Gastrocnemius medialis (tissue), 4 donors: Measurements from ENCODE around the gene LSM14A. TPM values are rescaled to one million over a fixed set of nuclear protein-coding genes. Genes with fewer than 3 reads are reported as not detected.

Source experiments
- ATAC-seq, 2 donors: fragments of 150-250 bp; one replicate each; pipeline ENCODE4 v1.9.1; 2016
- DNase-seq, 2 donors: peaks; one replicate each; pipeline ENCODE4 v3.0.0-alpha.2; 2019
- H3K27ac ChIP-seq, 4 donors: fragments of 200-600 bp; sonication (generic); 1 replicate in 1 of 4; 2 replicates in 3 of 4; pipeline ENCODE4 v1.5.1; 2016 to 2018; ENCODE audit warnings: mild to moderate bottlenecking in 2 of 4, moderate library complexity in 1 of 4
- H3K27me3 ChIP-seq, 3 donors: fragments of 200-600 bp; sonication (generic) in 2 of 3; 1 replicate in 1 of 3; 2 replicates in 2 of 3; pipeline versions ENCODE4 v1.5.1 to v1.6.0; 2016 to 2019; ENCODE audit warnings: mild to moderate bottlenecking in 1 of 3, moderate library complexity in 1 of 3
- H3K36me3 ChIP-seq, 2 donors: fragments of 200-600 bp; sonication (generic) in 1 of 2; one replicate each; pipeline ENCODE4 v1.5.1; 2017 to 2018
- H3K4me1 ChIP-seq, 2 donors: fragments of 200-600 bp; sonication (generic) in 1 of 2; one replicate each; pipeline ENCODE4 v1.5.1; 2016 to 2017; ENCODE audit warnings: mild to moderate bottlenecking in 2 of 2
- H3K4me3 ChIP-seq, 4 donors: fragments of 200-600 bp; sonication (generic) in 3 of 4; 1 replicate in 1 of 4; 2 replicates in 3 of 4; pipeline ENCODE4 v1.5.1; 2016 to 2019; ENCODE audit warnings: mild to moderate bottlenecking in 2 of 4
- H3K9me3 ChIP-seq, 3 donors: fragments of 200-600 bp; sonication (generic) in 2 of 3; 1 replicate in 1 of 3; 2 replicates in 2 of 3; pipeline ENCODE4 v1.5.1; 2016 to 2019
- POLR2A ChIP-seq, 2 donors: fragments of 450-650 bp; IDR thresholded peaks; one replicate each; pipeline ENCODE4 v1.6.1; 2017; ENCODE audit warnings: antibody characterized with exemption in 2 of 2, mild to moderate bottlenecking in 2 of 2, moderate library complexity in 2 of 2
- in situ Hi-C, 4 donors: fragments of 200-750 bp; cut with MboI; loops; one replicate each; pipeline versions ENCODE4 v1.15.0 to v1.8.0; 2017; ENCODE audit warnings: low sequenced_read_pairs in 4 of 4
- intact Hi-C: fragments of 100-400 bp; cut with DNase I; formaldehyde crosslinking; loops from one replicate; pipeline ENCODE4 v1.15.1; 2023; ENCODE audit warnings: low total_unique reads
- total RNA-seq, 4 donors: library from RNA; depleted of rRNA; stranded (reverse); fragments of >200 nt; gene quantifications; one replicate each; pipeline versions ENCODE4 v1.1.0 to v1.2.3, GENCODE V29; 2016
- TF ChIP-seq, protein P1 (sequence below), 5 experiments: fragments of 450-650 bp in 3 of 5; fragments of 200-600 bp in 2 of 5; sonication (generic) in 2 of 5; IDR thresholded peaks in 4 of 5; conservative IDR thresholded peaks in 1 of 5; 1 replicate in 4 of 5; 2 replicates in 1 of 5; pipeline ENCODE4 v1.5.1; 2016 to 2019; ENCODE audit warnings: antibody characterized with exemption in 5 of 5, mild to moderate bottlenecking in 3 of 5, moderate library complexity in 3 of 5

Gene LSM14A
- total RNA-seq, 4 donors from 2014 or later, result 104 to 120 (median 115) TPM

DNA sequence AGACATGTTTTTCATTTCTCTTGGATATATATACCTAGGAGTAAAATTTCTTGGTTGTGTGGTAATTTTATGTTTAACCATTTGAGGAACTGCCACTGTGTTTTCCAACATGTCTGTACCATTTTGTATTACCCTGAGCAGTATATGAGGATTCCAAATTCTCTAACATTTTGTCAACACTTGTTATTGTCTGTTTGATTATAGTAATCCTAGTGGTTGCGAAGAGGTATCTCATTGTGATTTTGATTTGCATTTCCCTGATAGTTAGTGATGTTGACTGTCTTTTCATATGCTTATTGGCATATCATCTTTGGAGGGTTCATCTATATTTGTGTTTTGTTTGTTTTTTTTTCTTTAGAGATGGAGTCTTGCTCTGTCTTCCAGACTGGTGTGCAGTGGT, 103.4 kb downstream of the LSM14A start:
- Histone ChIP-seq H3K4me1 (peaks cover 49 to 57% of the 10 kb centered on the region in 2 donors), H3K27ac (peak overlapping the region in 1 of 4 donors; percentile 84), H3K36me3 (no peaks in the 10 kb centered on the region), H3K27me3 (no peaks in the 10 kb centered on the region), H3K4me3 (no peak overlapping the region), H3K9me3 (no peaks in the 10 kb centered on the region)
- DNase-seq (no peak), ATAC-seq (no peak)
- TF ChIP-seq POLR2A (IDR thresholded peaks at IDR 0.05), result no peak
- TF ChIP-seq, protein P1, sequence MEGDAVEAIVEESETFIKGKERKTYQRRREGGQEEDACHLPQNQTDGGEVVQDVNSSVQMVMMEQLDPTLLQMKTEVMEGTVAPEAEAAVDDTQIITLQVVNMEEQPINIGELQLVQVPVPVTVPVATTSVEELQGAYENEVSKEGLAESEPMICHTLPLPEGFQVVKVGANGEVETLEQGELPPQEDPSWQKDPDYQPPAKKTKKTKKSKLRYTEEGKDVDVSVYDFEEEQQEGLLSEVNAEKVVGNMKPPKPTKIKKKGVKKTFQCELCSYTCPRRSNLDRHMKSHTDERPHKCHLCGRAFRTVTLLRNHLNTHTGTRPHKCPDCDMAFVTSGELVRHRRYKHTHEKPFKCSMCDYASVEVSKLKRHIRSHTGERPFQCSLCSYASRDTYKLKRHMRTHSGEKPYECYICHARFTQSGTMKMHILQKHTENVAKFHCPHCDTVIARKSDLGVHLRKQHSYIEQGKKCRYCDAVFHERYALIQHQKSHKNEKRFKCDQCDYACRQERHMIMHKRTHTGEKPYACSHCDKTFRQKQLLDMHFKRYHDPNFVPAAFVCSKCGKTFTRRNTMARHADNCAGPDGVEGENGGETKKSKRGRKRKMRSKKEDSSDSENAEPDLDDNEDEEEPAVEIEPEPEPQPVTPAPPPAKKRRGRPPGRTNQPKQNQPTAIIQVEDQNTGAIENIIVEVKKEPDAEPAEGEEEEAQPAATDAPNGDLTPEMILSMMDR (IDR thresholded peaks at IDR 0.05 in 4 of 5, conservative IDR thresholded peaks at IDR 0.05 in 1 of 5), result no peak
- in situ Hi-C loops (no loop called here), intact Hi-C loops (no loop called here)

DNA sequence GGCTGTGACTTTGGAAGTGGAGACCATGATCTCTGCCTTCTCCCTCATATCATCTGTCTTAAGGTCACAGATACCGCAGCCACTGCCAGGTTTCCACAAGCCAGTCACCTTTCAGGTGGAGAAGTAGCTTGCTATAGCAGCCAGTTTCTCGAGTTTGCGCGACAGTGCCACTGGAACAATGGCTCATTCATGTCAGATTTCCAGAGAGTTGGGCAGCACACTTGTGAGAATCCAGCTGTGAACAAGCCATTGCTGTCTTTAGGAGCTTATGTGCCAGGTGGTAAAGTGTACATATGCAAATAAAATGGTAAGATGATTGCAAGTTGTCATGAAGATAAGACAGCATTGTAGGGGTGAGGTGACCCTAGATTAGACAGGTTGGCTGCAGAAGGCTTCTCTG, 104.3 kb downstream of the LSM14A start:
- H3K27me3 ChIP-seq, result no peaks in the 10 kb centered on the region
- DNase-seq (no peak), ATAC-seq (no peak)
- no peak for TF ChIP-seq POLR2A (IDR thresholded peaks at IDR 0.05)
- TF ChIP-seq, protein P1 (IDR thresholded peaks at IDR 0.05 in 4 of 5, conservative IDR thresholded peaks at IDR 0.05 in 1 of 5), result no peak
- in situ Hi-C loops, result no loop called here
- peaks cover 42 to 48% of the 10 kb centered on the region in 2 donors for H3K4me1 ChIP-seq
- H3K4me3 ChIP-seq, result no peak overlapping the region
- peak overlapping the region; percentile 12 to 84 (median 22) for H3K27ac ChIP-seq
- intact Hi-C loops, result no loop called here
- no peaks in the 10 kb centered on the region for H3K9me3 ChIP-seq
- H3K36me3 ChIP-seq, result no peaks in the 10 kb centered on the region

DNA sequence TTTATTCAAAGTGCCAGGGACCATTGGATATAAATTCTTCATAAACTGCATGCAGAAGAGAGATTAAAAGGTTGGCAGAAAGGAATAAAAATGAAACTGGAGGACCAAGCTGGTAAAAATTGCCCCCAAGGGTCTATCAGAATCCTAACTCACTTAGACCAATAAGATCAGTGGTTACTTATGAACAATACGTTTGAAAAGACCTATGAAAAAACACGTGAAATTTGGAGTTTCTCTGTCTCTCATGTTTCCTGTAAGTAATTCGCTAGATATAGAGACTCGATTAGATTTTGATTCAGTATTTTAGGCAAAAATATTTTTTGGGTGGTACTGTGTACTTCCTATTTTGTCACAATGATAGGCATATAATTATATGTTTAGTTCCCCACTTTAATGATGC, 104.9 kb downstream of the LSM14A start:
- TF ChIP-seq, protein P1 (IDR thresholded peaks at IDR 0.05 in 4 of 5, conservative IDR thresholded peaks at IDR 0.05 in 1 of 5), result no peak
- no peak for TF ChIP-seq POLR2A (IDR thresholded peaks at IDR 0.05)
- in situ Hi-C loops, result no loop called here
- ATAC-seq (no peak), DNase-seq (no peak)
- Histone ChIP-seq H3K9me3 (no peaks in the 10 kb centered on the region), H3K4me3 (no peak overlapping the region), H3K36me3 (no peaks in the 10 kb centered on the region), H3K27ac (peak overlapping the region in 3 of 4 donors; percentile 12 to 84 (median 19)), H3K27me3 (no peaks in the 10 kb centered on the region), H3K4me1 (peaks cover 35 to 47% of the 10 kb centered on the region in 2 donors)
- intact Hi-C loops, result no loop called here

DNA sequence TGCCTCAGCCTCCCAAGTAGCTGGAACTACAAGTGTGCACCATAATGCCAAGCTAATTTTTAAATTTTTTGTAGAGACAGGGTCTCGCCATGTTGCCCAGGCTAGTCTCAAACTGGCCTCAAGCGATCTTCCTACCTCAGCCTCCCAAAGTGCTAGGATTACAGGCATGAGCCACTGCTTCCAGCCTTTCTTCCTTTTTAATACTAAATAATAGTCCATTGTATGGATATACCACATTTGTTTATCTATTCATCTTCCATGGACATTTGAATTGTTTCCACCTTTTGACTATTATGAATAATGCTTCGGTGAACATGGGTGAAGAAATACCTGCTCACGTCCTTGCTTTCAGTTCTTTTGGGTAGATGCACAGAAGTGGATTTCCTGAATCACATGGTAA, 106.5 kb downstream of the LSM14A start:
- in situ Hi-C loops, result no loop called here
- H3K4me3 ChIP-seq, result no peak overlapping the region
- no peaks in the 10 kb centered on the region for H3K27me3 ChIP-seq
- no peaks in the 10 kb centered on the region for H3K36me3 ChIP-seq
- TF ChIP-seq, protein P1 (IDR thresholded peaks at IDR 0.05 in 4 of 5, conservative IDR thresholded peaks at IDR 0.05 in 1 of 5), result no peak
- TF ChIP-seq POLR2A (IDR thresholded peaks at IDR 0.05), result no peak
- H3K4me1 ChIP-seq, result peaks cover 24 to 41% of the 10 kb centered on the region in 2 donors
- H3K27ac ChIP-seq, result peak overlapping the region in 1 of 4 donors; percentile 58
- ATAC-seq (no peak), DNase-seq (no peak)
- intact Hi-C loops, result no loop called here
- H3K9me3 ChIP-seq, result no peaks in the 10 kb centered on the region

Other genes starting within 250 kb of the LSM14A start
- gene GARRE1, start 82.0 kb downstream of the LSM14A start, total RNA-seq, result 10 to 100 TPM; 21.8 to 34.3 (median 24.8) TPM
- gene GPI, start 192.7 kb downstream of the LSM14A start, total RNA-seq, result 100 to 1,000 TPM in 3 of 4 donors, 10 to 100 TPM in 1; 83.2 to 231 (median 173) TPM
- gene PDCD2L, start 231.9 kb downstream of the LSM14A start, total RNA-seq, result 10 to 100 TPM; 18.1 to 49.8 (median 25.1) TPM